Measurements from ENCODE around the gene LRRK1. TPM values are rescaled to one million over a fixed set of nuclear protein-coding genes. Genes with fewer than 3 reads are reported as not detected.

Gene LRRK1
- total RNA-seq, 1 donor from 2014 or later: 4.2 TPM

- DNase-seq (ENCODE audit: low read depth) (no peak), FAIRE-seq (no peak)
- Histone ChIP-seq H3K4me3 (ENCODE audit: low read depth, low read length) (no peak overlapping the region), H3K27me3 (ENCODE audit: control insufficient read depth, insufficient read depth, low read length) (no peaks in the 10 kb centered on the region), H3K36me3 (ENCODE audit: control insufficient read depth, insufficient read depth, low read length) (no peaks in the 10 kb centered on the region)
- no peak for TF ChIP-seq CTCF (IDR thresholded peaks at IDR 0.05; ENCODE audit: insufficient read depth, low read length, severe bottlenecking)
Observed at GRCh38 chr15:101114610-101115009, 195.5 kb downstream of the LRRK1 start.

GRCh38 chr15:101115393-101115785 lies 196.2 kb downstream of the LRRK1 start:
- Histone ChIP-seq H3K4me3 (ENCODE audit: low read depth, low read length) (no peak overlapping the region), H3K27me3 (ENCODE audit: control insufficient read depth, insufficient read depth, low read length) (no peaks in the 10 kb centered on the region), H3K36me3 (ENCODE audit: control insufficient read depth, insufficient read depth, low read length) (no peaks in the 10 kb centered on the region)
- no peak for TF ChIP-seq CTCF (IDR thresholded peaks at IDR 0.05; ENCODE audit: insufficient read depth, low read length, severe bottlenecking)
- no peak for DNase-seq (ENCODE audit: low read depth)
- FAIRE-seq: no peak

GRCh38 chr15:101115786-101116680 lies 196.9 kb downstream of the LRRK1 start:
- DNase-seq (ENCODE audit: low read depth): no peak
- Histone ChIP-seq H3K36me3 (ENCODE audit: control insufficient read depth, insufficient read depth, low read length) (no peaks in the 10 kb centered on the region), H3K4me3 (ENCODE audit: low read depth, low read length) (no peak overlapping the region), H3K27me3 (ENCODE audit: control insufficient read depth, insufficient read depth, low read length) (no peaks in the 10 kb centered on the region)
- no peak for TF ChIP-seq CTCF (IDR thresholded peaks at IDR 0.05; ENCODE audit: insufficient read depth, low read length, severe bottlenecking)
- no peak for FAIRE-seq

GRCh38 chr15:101116681-101116976 lies 197.5 kb downstream of the LRRK1 start:
- Histone ChIP-seq H3K27me3 (ENCODE audit: control insufficient read depth, insufficient read depth, low read length) (no peaks in the 10 kb centered on the region), H3K4me3 (ENCODE audit: low read depth, low read length) (no peak overlapping the region), H3K36me3 (ENCODE audit: control insufficient read depth, insufficient read depth, low read length) (no peaks in the 10 kb centered on the region)
- DNase-seq (ENCODE audit: low read depth) (no peak), FAIRE-seq (no peak)
- TF ChIP-seq CTCF (IDR thresholded peaks at IDR 0.05; ENCODE audit: insufficient read depth, low read length, severe bottlenecking): no peak

GRCh38 chr15:101118116-101118515 lies 199.0 kb downstream of the LRRK1 start:
- DNase-seq (ENCODE audit: low read depth) (no peak), FAIRE-seq (no peak)
- Histone ChIP-seq H3K4me3 (ENCODE audit: low read depth, low read length) (no peak overlapping the region), H3K36me3 (ENCODE audit: control insufficient read depth, insufficient read depth, low read length) (no peaks in the 10 kb centered on the region), H3K27me3 (ENCODE audit: control insufficient read depth, insufficient read depth, low read length) (no peaks in the 10 kb centered on the region)
- TF ChIP-seq CTCF (IDR thresholded peaks at IDR 0.05; ENCODE audit: insufficient read depth, low read length, severe bottlenecking): no peak

- H3K27me3 ChIP-seq (ENCODE audit: control insufficient read depth, insufficient read depth, low read length): no peaks in the 10 kb centered on the region
- no peak for FAIRE-seq
- H3K4me3 ChIP-seq (ENCODE audit: low read depth, low read length): no peak overlapping the region
- no peak for DNase-seq (ENCODE audit: low read depth)
- TF ChIP-seq CTCF (IDR thresholded peaks at IDR 0.05; ENCODE audit: insufficient read depth, low read length, severe bottlenecking): no peak
- no peaks in the 10 kb centered on the region for H3K36me3 ChIP-seq (ENCODE audit: control insufficient read depth, insufficient read depth, low read length)
Observed at GRCh38 chr15:101118615-101119014, 199.5 kb downstream of the LRRK1 start.

Measured in bronchial epithelial cell (primary cell).